HG02840 (cell line): ENCODE data around the gene SASS6.
"Not testable (repeated sequence)": the region's sequence is repeated elsewhere in the genome, so short reads cannot be mapped to it uniquely, and the experiment has no call there.

Experiments
- ATAC-seq: cut with Tn5 transposase; IDR thresholded peaks from one replicate; pipeline ENCODE4 v1.9.1; 2021; ENCODE audit warnings: mild to moderate bottlenecking, moderate library complexity, moderate number of reproducible peaks; ENCODE audit not compliant: unreplicated experiment, low FRiP score

The SASS6 gene

DNA sequence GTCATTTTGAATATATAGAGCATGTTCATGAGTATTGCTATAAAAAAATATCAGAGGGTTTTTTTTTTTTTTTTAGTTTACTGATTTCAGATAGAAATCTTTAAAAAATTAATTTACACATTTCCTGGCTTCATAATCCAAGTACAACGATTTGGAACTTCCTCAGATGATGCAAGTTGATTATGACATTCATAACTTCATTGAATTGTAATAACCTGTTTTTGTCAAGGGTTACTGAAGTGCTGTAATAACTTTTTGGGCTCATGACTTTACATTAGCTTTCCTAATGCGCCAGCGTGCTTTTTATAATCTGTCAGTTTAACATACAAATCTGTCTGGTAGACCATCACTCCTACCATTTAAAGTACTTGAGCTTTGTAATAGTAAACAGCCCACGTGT lies 81.3 kb downstream of the SASS6 start:
- no peak for ATAC-seq

DNA sequence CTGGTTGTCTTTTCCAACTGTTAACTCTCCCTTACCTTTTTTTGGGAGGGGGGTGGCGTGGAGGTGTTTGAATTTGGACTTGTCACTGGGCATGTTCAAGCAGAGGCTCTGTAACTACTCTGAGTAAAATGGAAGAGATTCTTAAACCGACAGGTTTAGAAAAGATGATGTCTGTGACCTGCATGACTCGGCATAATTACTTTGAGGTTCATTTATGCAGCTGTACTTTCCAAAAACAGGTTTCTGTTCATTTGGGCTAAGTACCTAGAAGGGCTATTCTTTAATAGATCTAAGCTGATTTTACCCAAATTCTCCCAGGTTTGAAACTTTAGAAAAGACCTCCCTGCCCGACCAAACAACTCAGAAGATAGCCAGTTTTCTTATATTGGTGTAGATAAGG lies 82.6 kb downstream of the SASS6 start:
- no peak for ATAC-seq

DNA sequence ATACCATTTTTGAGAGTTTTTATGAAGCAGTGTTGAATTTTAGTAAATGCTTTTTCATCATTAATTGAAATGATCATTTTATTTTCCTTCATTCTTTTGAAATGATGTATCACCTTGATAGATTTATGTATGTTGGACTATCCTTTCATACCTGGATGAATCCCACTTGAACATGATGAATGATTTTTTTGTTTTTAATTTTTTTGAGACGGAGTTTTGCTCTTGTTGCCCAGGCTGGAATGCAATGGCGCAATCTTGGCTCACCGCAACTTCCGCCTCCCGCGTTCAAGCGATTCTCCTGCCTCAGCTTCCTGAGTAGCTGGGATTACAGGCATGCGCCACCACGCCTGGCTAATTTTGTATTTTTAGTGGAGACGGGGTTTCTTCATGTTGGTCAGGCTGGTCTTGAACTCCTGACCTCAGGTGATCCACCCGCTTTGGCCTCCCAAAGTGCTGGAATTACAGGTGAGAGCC lies 85.5 kb downstream of the SASS6 start:
- not testable (repeated sequence) for ATAC-seq

DNA sequence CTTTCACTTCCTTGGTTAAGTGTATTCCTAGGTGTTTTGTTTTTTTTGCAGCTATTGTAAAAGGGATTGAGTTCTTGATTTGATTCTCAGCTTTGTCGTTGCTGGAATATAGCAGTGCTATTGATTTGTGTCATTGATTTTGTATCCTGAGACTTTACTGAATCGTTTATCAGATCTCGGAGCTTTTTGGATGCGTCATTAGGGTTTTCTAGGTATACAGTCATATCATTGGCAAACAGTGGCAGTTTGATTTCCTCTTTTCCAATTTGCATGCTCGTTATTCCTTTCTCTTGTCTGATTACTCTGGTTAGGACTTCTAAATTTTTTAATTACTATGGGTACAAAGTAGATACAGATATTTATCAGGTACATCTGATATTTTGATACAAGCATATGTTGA lies 87.5 kb downstream of the SASS6 start:
- ATAC-seq = no peak

DNA sequence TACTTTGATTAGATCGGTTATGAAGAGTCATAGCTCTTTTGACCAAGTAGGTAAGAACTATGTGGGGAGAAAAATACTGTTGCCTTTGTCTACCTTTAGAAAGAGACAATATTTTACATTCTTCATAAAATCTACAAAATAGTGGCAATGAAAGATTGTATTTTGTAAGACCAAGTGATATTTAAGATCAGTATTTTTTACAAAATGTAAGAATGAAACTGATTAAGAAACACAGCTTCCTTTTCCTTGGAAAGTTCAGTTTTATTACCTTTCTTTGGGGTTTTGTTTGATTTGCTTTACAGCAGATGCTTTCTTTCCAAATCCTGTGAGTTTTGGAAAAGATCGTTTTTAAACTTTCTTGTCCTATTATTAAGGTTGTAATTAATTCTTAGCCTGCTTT lies 93.1 kb downstream of the SASS6 start:
- ATAC-seq = no peak

DNA sequence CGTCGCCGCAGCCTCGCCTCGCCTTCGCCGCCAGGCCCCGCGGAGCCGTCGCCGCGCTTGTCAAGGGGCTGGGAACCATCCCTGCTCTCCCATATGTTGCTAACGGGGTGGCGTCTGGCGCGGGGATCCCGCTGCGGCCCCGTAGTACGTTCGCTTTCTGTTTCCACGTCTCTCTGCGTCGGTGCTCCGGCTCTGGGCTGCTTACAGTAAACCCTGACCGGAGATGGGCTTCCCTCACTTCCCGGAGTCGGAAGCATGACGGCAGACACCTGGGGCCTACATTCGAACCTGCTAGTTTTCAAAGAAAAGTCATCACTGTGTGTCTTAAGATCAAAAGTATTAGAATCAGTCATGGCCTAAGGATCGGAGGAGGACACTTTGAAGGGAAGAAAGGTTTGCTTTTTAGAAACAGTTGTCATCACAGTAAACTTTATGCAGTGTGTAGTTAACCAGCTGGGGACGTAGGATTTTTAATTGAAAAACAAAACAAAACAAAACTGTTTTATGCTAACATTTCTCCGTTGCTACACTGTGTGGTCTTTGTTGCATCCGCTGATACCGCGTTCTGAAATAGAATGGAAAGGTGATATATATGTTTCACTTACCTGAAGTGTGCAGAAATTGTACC lies 94.0 kb downstream of the SASS6 start:
- peak; percentile 56 for ATAC-seq

DNA sequence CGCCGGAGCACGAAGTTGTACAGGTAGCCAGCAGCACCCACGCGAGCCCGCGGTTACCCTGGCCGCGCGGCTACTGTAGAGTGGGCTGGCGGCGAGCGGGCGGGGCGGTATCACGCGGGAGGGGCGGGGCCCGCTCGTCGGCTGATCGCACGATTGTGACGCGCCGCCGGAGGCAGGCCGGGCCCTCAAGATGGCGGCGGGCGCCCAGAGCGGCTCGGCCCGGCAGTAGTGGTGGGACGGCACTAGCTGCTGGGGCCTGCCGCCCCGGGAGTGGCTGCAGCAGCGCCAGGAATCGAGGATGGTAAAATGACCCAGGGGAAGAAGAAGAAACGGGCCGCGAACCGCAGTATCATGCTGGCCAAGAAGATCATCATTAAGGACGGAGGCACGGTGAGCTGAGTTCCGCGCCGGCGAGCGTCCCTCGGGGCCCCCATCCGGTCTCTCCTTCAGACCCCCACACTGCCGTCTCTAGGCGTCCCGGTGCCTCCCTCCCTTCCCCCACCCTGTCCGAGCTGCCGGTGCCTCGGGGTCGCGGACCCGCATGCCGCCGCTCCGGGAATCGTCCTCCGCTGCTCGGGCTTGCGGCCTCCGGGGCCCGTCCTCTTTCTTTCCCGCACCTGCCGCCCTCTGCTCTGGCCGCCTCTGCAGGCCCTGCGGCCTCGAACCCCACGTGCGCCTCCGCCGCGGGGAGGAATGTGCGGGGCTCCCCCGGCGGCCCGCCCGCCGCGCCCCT lies 94.6 kb downstream of the SASS6 start:
- ATAC-seq = peak; percentile 80

DNA sequence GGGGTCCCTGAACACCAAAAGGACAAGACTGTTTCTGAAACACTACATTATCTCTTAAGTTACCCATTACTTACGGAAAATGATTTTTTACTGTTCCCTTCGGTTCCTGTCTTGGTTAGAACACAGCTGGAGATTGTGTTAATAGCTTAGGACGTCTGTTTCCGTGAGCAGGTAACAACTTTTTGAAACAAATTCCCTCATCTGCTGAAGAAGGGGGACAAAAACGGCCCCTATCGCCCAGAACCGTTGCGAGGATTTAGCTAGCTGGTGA lies 95.1 kb downstream of the SASS6 start:
- ATAC-seq = no peak

DNA sequence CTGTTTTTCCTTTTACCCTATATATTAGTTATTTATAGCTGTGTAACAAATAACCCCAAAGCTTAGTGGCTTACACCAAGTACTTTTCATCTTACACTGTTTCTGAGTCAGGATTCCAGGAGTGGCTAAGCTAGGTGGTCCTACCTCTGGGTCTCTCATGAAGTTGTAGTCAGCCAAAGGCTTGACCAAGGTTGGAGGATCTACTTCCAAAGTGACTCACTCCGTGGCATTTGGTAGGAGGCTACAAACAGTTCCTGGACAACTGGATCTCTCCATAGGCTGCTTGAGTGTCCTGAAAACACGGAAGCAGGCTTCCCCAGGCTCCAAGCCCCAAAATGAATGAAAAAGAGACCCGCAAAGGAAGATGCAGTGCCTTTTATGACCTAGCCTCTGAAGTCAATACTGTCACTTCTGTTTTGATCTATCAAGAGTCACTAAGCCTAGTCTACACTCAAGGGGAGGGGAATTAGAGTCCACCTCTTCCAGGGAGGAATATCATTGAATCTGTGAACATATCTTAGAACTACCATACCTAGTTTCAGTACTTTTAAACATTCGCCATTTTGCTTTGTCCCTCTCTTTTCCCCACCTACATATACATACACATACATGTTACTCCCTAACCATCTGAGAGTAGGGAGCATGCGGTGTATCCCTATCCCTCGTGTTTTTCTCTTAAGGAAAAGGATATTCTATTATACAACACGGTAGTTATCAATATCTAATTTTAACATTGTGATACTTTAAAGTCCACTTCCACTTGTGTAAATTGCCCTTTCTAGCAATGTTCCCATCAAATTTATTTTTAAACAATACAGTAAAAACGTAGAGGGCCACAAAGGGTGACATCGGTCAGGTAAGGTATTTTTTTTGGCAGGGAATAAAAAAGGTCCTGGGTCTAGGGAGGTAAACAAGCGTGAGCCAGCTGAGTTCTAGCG lies 95.7 kb downstream of the SASS6 start:
- ATAC-seq = no peak

DNA sequence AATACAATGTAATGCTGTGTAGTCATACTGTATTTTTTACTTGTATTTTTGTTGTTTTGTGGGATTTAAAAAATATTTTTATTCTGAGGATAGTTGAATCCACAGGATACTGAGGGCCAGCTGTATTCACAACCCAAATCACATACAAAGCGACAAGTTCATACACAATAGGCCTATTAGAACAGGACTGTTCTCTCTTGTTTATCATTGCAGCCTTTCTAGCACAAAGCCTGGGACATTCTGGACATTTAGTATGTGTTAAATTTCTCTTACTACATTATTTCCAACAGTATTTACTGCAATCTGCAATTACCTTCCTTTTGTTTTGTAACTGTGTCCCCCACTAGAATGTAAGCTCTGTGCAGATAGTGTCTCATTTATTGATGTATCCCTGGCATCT lies 97.5 kb downstream of the SASS6 start:
- ATAC-seq = no peak

DNA sequence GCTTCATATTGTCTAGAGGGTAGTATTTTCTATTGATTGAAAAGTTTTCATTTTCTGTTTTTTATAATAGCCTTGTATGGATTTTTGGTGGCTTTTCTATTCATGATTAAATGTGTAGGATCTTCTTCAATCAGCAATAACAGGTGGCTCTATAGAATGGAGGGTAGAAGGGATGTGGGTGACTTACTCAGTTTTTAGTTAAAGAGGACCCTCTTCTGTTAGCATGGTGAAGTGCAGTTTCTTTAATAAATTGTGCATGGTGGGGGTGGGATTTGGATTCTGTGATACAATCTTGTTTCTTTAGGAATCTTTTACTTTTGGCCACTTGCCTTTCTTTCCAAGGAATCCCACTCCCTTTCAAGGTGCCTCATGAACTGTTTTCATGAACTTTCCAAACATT lies 98.3 kb downstream of the SASS6 start:
- no peak for ATAC-seq
